ENCODE data around the gene UTP15.
A peak's percentile ranks its signal among the peaks of the same experiment; 100 is the strongest.

UTP15 gene

DNA sequence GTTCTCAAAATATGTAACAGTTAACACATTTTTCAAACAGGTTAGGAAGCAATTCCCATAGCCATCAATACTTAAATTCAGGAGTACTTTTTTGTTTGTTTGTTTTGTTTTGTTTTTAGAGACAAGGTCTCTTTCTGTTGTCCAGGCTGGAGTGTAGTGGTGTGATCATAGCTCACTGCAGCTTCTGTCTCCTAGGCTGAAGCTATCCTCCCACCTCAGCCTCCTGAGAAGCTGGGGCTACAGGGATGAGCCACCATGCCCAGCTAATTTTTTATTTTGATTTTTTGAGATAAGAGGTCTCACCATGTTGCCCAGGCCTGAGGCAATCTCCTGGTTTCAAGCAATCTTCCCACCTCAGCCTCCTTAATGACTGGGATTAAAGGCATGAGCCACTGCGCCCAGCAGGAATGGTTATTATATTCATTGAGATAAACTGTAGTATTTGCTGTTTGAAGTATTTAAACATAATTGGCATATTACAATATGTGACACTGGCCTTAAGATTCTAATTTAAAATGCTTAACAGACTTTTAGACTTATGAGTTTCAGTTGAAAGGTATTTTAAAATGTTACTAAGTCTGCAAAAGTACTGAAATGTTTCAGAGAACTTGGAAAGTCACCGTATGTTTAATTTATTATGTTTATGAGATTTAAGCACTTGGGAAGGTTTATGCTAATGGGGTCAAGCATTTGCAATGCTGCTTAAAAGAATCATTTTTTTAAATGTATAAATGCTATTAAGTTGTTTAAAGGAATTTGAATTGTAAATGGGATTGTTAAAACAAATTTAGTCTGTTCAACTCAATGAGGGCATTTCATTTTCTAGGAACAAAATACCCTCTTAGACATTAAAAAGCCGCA is 17.0 kb downstream of the UTP15 start:
- DNase-seq: no peak

DNA sequence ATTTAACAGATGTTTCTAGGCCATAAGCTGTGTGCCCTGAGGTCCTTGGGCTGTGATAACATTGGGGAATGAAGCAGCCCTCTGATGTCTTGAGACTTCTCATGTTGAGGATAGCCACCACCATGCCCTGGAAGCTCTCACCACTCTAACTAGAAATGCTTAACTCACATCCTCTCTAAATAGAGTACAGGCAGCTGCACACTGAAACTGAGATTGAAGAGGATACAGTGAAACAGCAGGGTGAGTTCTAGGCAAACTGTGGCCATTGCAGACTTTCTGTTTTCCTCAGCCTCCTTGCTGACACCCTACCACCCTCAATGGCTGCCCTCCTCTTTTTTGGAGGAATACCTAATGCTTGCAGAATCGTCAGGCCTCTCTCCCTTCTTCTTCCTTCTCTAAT is 22.4 kb downstream of the UTP15 start:
- DNase-seq: no peak

DNA sequence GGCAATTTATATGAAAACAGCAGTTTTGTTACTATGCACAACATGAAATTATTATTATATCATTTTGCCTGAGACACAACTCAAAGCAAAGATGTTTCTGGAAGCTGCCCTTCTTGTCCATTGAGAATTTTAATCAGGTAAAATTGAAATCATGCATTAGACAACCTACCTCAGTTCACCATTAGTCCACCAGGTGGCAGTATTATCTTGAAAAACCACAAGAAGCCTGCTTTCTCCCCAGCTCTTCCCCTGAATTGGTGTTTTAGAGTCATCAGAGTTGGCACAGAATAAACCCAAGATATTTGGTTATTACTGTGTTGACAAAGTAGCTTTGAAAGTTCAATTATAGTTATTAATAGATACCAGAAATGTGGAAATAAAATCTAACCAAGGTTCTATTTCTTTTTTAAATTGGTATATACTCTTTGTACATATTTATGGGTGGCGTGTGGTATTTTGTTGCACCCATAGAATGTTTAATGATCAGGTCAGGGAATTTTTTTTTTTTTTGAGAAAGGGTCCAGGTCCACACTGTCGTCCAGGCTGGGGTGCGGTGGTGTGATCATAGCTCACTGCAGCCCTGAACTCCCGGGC is 25.7 kb downstream of the UTP15 start:
- DNase-seq: peak; percentile 56

DNA sequence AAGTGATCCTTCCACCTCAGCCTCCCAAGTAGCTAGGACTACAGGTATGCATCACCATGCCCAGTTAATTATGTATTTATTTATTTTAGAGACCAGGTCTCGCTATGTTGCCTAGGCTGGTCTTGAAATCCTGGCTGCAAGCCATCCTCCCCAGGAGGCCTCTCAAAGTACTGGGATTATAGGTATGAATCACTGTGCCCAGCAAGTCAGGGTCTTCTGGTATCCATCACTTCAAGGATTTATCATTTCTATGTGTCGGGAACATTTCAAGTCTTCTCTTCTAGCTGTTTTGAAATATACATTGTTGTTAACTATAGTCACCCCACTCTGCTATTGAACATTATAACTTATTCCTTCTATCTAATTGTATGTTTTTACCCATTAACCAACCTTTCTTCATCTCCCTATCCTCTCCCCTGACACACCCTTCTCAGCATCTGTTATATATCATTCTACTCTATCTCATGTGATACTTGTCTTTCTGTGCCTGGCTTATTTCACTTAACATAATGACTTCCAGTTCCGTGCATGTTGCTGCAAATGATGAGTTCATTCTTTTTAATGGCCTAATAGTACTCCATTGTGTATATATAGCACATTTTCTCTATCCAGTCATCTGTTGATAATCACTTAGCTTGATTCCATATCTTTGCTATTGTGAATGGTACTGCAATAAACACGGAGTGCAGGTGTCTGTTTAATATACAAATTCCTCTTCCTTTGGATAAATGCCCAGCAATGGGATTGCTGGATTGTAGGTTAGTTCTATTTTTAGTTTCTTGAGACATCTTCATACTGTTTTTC is 26.4 kb downstream of the UTP15 start:
- no peak for DNase-seq

DNA sequence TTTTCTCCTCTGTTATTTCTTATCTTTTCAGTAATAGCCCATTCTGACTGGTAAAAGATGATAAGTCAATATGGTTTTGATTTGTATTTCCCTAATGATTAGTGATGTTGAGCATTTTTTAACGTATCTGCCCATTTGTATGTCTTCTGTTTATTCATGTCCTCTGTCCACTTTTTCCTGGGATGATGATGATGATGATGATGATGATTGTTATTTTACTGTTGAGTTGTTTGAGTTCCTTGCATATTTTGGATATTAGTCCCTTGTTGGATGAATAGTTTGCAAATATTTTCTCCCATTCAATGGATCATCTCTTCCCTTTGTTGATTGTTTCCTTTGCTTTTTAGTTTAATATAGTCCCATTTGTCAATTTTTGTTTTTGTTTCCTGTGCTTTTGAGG is 27.0 kb downstream of the UTP15 start:
- DNase-seq: no peak

DNA sequence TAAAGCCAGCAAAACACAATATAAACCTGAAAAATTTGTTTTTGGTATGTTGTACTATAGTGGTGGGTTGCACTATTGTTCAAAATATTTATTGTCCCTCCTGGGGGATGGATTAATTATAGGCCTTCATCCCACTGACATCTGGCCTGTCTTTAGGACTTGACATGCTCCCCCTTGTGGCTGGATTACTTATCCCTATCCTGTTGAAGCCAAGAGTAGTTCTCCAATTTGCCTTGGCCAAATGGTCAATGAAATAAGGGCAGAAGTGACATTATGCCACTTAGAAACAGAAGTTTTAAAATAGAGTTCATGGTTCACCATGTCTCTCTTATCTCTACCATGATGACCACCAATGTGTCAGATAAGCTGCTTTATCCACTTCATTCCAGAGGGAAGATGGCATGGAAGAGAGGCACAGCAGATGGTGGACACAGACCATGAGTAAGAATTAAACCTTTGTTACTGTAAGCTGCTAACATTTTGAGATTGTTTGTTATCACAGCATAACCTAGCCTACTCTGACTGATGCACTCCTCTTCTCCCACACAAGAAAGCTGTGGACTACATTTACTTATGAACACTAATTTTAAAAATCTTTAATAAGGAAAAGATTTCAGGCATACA is 31.3 kb downstream of the UTP15 start:
- no peak for DNase-seq

DNA sequence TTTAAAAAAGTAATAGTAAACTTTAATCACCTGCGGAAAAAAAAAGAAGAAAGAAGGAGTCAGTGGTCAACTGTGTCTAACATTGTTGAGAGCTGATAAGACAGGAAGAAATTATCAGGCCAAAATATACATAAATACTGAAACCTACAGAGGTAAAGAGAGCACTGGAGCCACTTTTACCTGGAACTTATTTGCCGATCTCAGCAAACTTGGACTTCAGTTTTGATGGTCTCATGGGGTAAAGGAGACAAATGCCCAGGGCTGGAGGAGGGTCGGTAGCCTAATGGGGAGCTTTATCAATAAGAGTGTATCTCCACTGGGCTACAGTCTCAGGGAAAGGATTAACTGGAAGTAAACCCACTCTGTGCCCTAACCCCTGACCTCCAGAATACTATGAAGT is 33.8 kb downstream of the UTP15 start:
- no peak for DNase-seq

DNA sequence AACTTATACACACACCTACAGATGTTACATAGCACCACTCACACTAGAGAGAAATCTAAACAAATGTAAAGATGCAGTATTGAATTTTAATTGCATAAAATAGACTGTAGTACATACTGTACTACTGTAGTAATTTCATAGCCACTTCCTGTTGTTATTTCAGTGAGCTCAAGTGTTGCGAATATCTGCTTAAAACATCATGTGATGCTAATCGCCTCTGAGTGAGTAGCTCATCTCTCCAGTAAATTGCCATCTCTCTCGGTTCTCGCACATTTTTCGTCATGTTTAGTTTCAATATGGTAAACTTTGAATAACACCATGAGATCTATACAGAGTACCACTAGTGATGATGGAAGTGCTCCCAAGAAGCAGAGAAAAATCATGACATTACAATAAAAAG is 38.5 kb downstream of the UTP15 start:
- DNase-seq: no peak

DNA sequence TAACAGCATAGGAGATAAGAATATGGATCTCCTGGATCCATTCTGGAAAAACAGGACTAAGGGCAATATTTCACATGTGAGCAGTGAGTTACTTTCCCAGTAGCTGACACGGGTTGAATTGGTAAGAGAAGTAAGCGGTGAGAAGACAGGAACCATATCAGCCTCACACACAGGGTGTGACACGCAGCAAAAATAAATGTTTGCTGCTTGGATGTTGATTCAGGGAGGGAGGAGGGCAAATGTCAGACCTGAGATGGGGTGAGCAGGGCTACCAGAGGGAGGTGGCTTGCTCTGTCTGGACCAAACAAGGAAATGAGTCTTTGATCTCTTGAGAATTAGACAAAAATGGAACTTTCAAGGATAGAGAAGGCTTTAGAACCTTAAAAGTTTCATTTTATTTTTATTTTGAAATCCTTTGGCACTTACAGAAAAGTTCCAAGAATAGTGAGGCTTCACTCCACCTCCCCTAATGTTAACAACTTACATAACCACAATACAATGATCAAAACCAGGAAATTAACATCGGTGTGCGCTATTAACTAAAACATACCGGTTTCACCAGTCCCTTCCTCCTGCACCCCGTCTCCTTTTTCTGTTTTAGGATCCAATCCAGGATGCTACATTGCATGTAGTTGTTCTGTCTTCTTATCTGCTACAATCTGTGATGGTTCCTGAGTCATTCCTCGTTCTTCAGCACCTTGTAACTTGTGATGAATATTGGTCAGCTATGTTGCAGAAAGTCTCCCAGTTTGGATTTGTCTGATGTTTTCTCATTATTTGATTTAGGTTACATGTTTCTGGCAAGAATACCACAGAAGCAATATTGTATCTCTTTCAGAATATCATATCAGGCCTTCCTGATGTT is 39.9 kb downstream of the UTP15 start:
- no peak for DNase-seq

DNA sequence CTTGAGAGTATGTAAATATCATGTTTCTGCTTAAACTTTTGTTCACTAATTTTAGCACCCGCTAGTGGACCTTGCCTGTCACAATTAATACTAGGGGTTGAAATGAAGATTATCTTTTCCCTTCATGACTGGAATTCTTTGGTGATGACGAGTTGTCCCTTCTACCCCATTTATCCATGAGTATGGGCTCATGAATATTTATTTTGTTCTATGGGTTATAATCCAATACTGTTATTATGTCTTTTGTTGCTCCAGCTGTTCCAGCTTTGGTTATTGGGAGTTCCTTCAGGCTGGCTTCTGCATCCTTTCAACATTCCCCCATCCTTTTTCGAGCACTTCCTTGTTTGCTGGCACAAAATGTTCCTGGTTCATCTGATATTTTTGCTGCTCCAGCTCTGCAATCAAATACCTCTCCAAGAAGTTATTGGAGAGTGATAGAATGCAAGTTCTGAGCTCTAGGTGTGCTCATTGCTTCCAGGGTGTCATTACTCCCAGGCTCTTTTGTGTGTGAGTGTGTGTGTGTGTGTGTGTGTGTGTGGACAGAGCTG is 40.7 kb downstream of the UTP15 start:
- no peak for DNase-seq

DNA sequence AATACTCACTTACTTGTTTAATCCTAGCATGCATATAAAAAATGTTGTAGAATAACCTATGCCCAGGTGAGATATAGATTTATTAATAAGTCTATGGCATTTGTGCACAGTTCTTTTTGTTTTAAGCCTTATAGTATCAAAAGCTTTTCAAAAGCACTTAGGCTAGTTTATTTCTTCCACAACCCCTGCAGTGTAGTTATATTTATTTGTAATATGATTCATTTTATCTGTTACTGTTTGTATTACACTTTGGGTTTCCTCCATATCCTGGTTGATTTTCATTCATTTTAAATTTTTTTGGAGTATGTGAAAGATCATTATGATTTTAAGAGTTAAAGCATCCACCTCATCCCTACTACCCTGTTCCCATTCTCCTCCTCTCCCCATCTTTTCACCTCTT is 41.7 kb downstream of the UTP15 start:
- no peak for DNase-seq

DNA sequence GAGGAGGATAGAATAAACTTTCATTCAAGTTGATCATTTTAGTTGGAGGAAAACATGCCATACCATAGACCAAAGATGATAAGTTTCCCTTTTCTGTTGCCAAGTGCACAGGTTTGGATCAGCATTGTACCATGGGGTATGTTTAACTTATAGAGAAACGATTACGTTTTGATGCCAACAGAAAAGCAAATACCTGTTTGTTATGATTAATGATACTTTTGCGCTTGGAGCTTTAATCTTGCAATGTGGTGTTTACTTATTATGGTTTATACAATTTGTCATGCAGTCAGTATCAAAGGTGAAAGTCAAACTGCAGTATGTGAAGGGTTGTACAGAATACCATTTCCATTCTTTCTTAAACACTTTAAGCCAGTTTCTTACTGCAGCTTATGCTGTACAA is 47.3 kb downstream of the UTP15 start:
- DNase-seq: no peak

DNA sequence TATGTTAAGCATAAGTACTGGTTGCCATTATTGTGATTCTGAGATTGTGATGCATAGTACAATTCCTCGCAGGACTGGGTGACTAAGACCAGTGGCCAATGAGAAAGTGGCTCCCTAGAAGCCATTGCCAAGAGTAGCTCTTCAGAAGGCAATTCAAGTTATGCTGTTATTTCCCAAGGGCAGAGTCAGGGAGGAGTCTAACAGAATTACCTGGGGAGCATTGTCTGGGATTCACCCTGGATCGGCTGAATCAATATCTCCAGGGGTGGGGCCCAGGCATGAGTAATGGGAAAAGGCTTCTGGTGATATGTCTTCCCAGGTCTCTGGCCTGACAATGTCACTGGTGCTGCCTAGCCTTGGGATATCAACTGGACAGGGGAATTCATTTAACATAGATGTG is 49.5 kb downstream of the UTP15 start:
- no peak for DNase-seq

DNA sequence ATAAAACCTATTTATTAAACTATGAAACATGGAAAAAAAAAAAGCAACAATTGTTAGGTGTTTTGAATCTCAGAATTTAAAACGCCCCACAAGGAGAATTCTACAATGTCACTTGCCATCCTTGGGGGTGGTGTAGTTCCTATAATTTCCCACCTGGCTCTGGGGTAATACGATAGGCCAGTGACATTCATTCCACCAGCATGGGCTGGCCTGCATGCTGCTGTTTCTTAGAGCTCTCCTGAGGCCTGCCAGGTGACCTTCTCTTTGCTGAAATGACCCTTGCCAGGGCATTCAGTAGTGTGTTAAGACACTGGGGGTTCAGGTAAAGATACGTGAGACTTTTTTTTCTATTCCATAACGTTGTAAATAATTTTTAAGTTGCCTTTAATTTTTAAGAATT is 50.4 kb downstream of the UTP15 start:
- DNase-seq: no peak

DNA sequence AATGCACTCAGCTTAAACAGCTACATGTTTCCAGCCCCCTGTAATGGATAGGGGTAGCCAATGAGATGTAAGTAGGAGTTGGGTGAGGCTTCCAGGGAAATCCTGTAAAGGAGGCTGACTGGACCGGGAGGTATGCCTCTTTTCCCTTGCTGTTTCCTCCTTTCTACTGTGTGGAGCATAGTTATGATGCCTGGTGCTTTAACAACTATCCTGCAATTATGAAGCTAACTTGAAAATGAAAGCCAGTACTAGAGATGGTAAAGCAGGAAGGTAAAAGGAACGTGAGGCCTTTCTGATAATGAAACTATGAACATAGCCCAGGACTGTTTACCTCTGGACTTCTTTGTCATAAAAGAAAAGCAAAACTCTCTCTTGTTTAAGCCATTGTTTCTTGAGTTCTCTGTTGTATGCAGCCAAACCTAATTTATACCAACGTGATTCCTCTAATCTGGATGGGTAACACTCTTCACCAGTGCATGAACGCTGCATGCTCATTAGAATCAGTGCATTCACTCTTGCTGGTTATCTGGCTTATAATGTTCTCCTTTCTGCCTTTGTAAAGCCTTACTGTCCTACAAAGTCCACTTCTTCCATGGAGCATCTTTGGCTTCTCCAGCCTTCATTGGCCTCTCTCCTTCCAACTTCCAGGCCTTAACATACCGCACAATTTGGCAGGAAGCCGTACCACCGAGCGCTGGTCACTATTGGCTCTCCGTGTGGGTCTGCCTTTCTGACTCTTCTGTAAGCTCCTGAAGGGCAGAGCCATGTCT is 52.2 kb downstream of the UTP15 start:
- DNase-seq: no peak

DNA sequence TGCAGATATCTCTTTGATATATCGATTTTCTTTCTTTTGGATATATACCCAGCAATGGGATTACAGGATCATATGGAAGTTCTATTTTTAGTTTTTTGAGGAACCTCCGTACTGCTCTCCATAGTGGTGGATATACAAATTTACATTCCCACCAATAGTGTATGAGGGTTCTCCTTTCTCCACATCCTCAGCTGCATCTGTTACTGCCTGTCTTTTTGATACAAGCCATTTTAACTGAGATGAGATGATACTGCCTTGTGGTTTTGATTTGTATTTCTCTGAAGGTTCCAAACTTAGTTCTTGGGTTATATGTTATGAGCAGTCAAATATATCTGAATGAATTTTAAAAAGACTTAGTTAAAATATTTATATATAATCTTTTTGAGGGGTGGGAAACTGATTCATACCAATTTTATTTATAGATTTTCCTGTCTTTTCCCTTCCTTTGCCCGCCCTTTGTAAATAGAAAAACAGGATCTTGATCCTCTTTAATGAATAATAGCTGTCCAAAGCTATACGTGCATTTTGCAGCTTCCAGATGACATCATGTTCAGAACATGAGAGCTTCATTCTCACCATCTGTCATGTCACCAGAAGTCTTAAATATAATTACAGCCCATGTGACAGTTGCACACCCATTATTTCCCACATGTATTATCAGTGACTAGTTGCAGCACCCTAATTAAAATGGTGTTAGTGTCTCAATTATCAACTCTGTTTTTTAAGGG is 54.2 kb downstream of the UTP15 start:
- DNase-seq: no peak

DNA sequence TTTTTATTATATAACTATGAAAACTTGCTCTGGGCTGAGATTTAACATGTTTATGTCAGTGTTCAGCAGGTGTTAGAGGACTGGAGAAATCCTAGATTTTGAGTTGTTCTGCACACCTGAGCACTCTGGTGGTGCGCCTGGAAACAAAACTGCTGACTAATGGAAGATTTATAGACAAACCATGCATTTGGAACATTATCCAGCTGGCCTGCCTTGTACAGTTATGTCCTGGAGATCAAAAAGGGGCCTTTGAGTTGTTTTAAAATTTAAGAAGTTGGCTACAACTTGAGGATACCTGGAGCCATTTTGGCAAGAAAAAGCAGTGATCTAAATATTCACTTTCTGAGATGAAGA is 54.8 kb downstream of the UTP15 start:
- DNase-seq: no peak

DNA sequence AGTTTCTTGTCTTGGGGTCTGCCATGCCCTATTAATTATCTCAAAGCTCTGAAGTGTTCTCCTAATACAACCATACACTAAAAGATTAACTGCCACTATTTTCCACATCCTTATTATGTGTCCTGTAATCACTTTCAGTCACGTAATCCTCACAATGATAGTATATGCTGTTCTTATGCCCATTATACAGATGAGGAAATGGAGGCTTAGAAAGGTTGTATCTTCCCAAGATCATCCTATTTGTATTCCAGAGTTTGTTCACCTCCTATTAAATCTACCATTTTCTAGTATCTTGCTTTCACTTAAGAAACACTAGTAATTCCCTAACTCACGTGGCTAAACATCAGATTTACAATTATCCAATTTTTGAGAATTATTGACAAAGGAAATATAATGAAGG is 57.5 kb downstream of the UTP15 start:
- no peak for DNase-seq

DNA sequence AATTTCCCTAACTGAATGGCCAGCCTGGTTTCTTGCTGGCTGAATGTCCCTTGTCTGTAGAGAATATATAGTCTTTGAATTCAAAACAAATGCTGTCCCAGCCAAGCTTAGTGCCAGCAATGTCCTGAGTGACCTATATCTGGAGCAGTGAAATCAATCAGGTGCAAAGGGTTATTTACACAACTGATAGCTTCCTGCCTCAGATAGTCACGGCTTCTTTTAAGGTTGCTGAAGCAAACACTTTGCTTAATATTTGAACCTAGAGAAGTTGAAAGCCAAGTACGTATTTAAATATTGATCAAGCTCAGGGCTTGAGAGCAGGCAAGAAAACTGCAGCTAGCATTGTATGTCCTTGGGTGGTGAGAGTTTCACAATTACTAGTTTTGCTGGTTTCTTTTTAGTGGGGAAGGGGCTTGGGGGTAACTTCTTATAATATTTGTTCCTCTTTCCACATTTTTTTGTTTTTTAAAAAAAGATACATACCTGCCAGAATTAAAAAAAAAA is 58.4 kb downstream of the UTP15 start:
- no peak for DNase-seq

DNA sequence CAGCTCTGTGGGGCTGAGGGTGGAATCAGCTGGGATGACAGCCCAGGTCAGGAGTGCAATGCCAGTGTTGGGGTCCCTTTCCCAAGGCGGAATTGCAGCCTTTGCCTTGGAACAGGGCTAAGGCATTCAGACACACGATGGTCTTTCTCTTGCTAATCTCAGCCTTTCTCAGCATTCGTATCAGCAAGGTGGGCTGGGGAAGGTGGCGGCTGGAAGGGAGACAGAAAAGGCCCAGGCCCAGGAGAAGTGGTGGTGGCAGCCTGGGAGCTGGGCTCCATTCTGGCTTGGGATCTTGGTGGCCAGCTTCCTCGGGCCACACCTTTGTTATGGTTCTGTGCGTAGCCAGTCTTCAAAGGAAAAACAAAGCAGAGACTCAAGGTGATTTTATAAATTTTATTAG is 59.3 kb downstream of the UTP15 start:
- DNase-seq: no peak

Measured in NCI-H1092 (cell line).